GM18909 (cell line): ENCODE data around the gene ZNF627.
"Not testable (repeated sequence)": the region's sequence is repeated elsewhere in the genome, so short reads cannot be mapped to it uniquely, and the experiment has no call there.

ENCODE experiments used
- ATAC-seq: cut with Tn5 transposase; IDR thresholded peaks from one replicate; pipeline ENCODE4 v1.9.1; 2021; ENCODE audit warnings: mild to moderate bottlenecking; ENCODE audit not compliant: unreplicated experiment, poor library complexity

The ZNF627 gene

GRCh38 chr19:11573763-11574162 lies 23.5 kb upstream of the ZNF627 start:
- not testable (repeated sequence) for ATAC-seq

GRCh38 chr19:11574689-11575088 lies 22.6 kb upstream of the ZNF627 start:
- ATAC-seq = no peak

- ATAC-seq = no peak
These were observed 21.1 kb upstream of the ZNF627 start for GRCh38 chr19:11576227-11576626.

GRCh38 chr19:11577451-11578257 lies 19.6 kb upstream of the ZNF627 start, which contains the start of gene ACP5:
Gene ACP5, minus strand, starts transcription at chr19:11577645. Its CDS starts 328 bp downstream, at chr19:11577317.
- ATAC-seq = no peak

- ATAC-seq = no peak
These were observed 18.8 kb upstream of the ZNF627 start for GRCh38 chr19:11578258-11579142.

GRCh38 chr19:11580116-11580515 lies 17.2 kb upstream of the ZNF627 start:
- no peak for ATAC-seq

GRCh38 chr19:11581740-11582139 lies 15.5 kb upstream of the ZNF627 start:
- peak; percentile 85 for ATAC-seq

GRCh38 chr19:11586331-11586730 lies 11.0 kb upstream of the ZNF627 start:
- no peak for ATAC-seq

GRCh38 chr19:11587302-11587974 lies 9.8 kb upstream of the ZNF627 start:
- ATAC-seq = no peak

GRCh38 chr19:11587975-11588631 lies 9.2 kb upstream of the ZNF627 start:
- no peak for ATAC-seq

GRCh38 chr19:11594084-11594483 lies 3.2 kb upstream of the ZNF627 start:
- ATAC-seq = no peak

- ATAC-seq = no peak
These were observed 1.1 kb upstream of the ZNF627 start for GRCh38 chr19:11596156-11596555.

GRCh38 chr19:11598103-11598483 lies 810 bp downstream of the ZNF627 start:
- ATAC-seq = no peak

GRCh38 chr19:11598746-11599145 lies 1.5 kb downstream of the ZNF627 start:
- no peak for ATAC-seq

GRCh38 chr19:11599704-11600103 lies 2.4 kb downstream of the ZNF627 start:
- not testable (repeated sequence) for ATAC-seq

GRCh38 chr19:11606484-11606883 lies 9.2 kb downstream of the ZNF627 start:
- no peak for ATAC-seq

GRCh38 chr19:11611730-11612129 lies 14.4 kb downstream of the ZNF627 start:
- ATAC-seq = no peak

GRCh38 chr19:11612816-11613511 lies 15.7 kb downstream of the ZNF627 start:
- ATAC-seq = no peak

GRCh38 chr19:11617180-11618062 lies 20.1 kb downstream of the ZNF627 start:
- no peak for ATAC-seq
